OCI-LY1 (cell line): Measurements from ENCODE around the gene ALDH16A1.

ENCODE experiments used
- CTCF ChIP-seq: fragments of 200-600 bp; sonication (generic), shearing (Covaris generic); IDR thresholded peaks from 2 replicates; pipeline ENCODE4 v1.5.1; 2017; ENCODE audit warnings: mild to moderate bottlenecking, antibody characterized with exemption, low read length, moderate library complexity, mixed read lengths
- EZH2 ChIP-seq: fragments of 200-600 bp; sonication (generic), shearing (Covaris generic); IDR thresholded peaks from 2 replicates; pipeline ENCODE4 v1.8.0; 2017; ENCODE audit warnings: borderline replicate concordance, mixed run types, mild to moderate bottlenecking, antibody characterized with exemption, low read length, moderate library complexity, mixed read lengths

GRCh38 chr19:49468746-49469447, 15.9 kb downstream of the ALDH16A1 start:
- TF ChIP-seq CTCF (no peak), EZH2 (no peak)
